ENCODE data around the gene S1PR5.

- TF ChIP-seq CTCF (conservative IDR thresholded peaks at IDR 0.05; ENCODE audit: low read depth, low read length) (no peak), EZH2 (IDR thresholded peaks at IDR 0.05; ENCODE audit: borderline replicate concordance, low read depth, low read length, poor library complexity, severe bottlenecking) (no peak)
These were observed 34.6 kb upstream of the S1PR5 start for GRCh38 chr19:10551698-10552301.

Measured in A673 (cell line).